Panc1 (cell line): ENCODE results near the gene CHTF18.

Experiments
- CTCF ChIP-seq: fragments of 450-650 bp; IDR thresholded peaks from 2 replicates; pipeline ENCODE4 v1.5.1; 2017; ENCODE audit warnings: mild to moderate bottlenecking
- POLR2AphosphoS5 ChIP-seq: IDR thresholded peaks from 2 replicates; pipeline ENCODE4 v1.6.1; 2012; ENCODE audit warnings: mild to moderate bottlenecking, low read depth, low read length, moderate library complexity
- REST ChIP-seq, 2 experiments: IDR thresholded peaks; 2 replicates each; pipeline ENCODE4 v1.6.1; 2011 to 2012; ENCODE audit warnings: low read depth in 2 of 2, control low read depth in 1 of 2, low read length in 1 of 2, mild to moderate bottlenecking in 1 of 2, moderate library complexity in 1 of 2; ENCODE audit not compliant: insufficient read depth in 1 of 2
- SIN3A ChIP-seq: IDR thresholded peaks from 2 replicates; pipeline ENCODE4 v1.6.1; 2012; ENCODE audit warnings: low read depth, mild to moderate bottlenecking, low read length, moderate library complexity, borderline replicate concordance; ENCODE audit not compliant: insufficient read depth
- TCF7L2 ChIP-seq: IDR thresholded peaks from 2 replicates; pipeline ENCODE4 v1.6.1; 2011; ENCODE audit warnings: mild to moderate bottlenecking, low read depth, low read length, inconsistent platforms

DNA sequence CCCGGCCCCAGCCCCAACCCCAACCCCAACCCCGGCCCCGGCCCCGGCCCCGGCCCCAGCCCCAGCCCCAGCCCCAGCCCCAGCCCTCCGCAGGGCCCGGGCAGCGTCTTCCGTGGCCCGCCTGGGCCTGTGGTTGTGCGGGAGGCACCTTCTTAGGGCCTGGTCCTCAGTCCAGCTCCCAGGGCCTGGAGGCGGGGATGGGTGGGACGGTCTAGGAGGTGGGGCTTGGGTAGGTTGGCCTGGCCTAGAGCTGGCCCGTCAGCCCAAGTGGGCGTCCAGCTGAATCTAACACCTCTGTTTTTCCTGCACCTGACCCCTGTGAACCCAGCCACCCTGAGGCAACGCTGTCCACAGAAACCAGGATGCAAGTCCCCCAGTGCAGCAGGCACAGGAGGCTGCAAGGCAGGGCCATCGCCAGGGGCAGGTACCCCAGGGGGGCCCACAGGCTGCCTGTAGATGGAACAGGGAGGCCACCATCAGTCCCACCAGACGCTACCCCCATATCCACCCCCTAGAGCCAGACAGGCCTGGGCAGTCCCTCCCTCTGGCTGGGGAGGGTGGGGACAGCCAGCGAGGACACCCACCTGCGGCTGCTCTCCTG, 19.1 kb upstream of the CHTF18 start:
- TF ChIP-seq CTCF, result no peak
- TF ChIP-seq POLR2AphosphoS5, result no peak
- no peak for TF ChIP-seq SIN3A
- no peak for TF ChIP-seq TCF7L2
- TF ChIP-seq REST (IDR thresholded peaks at IDR 0.05; ENCODE audit: insufficient read depth in 1 of 2, low read depth in 2 of 2, low read length in 1 of 2), result no peak
